Measurements from ENCODE around the gene PRPF38B.
"Not testable (repeated sequence)": the region's sequence is repeated elsewhere in the genome, so short reads cannot be mapped to it uniquely, and the experiment has no call there.

PRPF38B gene

GRCh38 chr1:108664481-108664880 is 27.6 kb upstream of the PRPF38B start:
- Histone ChIP-seq H3K36me3 (ENCODE audit: control insufficient read depth, insufficient read depth, low read length) (no peaks in the 10 kb centered on the region), H3K27ac (ENCODE audit: low read depth, low read length) (no peak overlapping the region), H3K9ac (ENCODE audit: low read length) (no peak overlapping the region), H3K27me3 (ENCODE audit: control insufficient read depth, insufficient read depth, low read length) (no peaks in the 10 kb centered on the region), H3K4me1 (ENCODE audit: control insufficient read depth, insufficient read depth, low read length) (no peaks in the 10 kb centered on the region), H3K4me3 (ENCODE audit: low read length) (no peak overlapping the region)

DNA sequence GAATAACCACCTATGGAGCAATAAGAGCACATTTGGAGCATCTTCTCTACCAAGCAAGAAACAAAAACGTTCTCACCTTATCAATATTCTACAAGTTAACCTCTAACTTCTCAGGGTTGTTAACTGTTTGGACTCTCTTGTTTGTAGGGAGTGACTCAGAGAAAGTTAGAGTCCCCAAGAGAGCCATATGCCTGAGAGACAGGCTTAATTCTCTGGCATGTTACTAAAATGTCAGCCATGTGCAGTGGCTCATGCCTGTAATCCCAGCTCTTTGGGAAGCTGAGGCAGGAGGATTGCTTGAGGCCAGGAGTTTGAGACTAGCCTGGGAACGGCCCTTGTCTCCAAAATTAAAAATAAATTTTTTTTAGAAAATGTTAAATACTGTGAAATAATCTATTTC is 27.0 kb upstream of the PRPF38B start:
- Histone ChIP-seq H3K4me1 (ENCODE audit: control insufficient read depth, insufficient read depth, low read length) (no peaks in the 10 kb centered on the region), H3K27me3 (ENCODE audit: control insufficient read depth, insufficient read depth, low read length) (no peaks in the 10 kb centered on the region), H3K9ac (ENCODE audit: low read length) (no peak overlapping the region), H3K36me3 (ENCODE audit: control insufficient read depth, insufficient read depth, low read length) (no peaks in the 10 kb centered on the region), H3K4me3 (ENCODE audit: low read length) (no peak overlapping the region), H3K27ac (ENCODE audit: low read depth, low read length) (no peak overlapping the region)

GRCh38 chr1:108665771-108666170 is 26.3 kb upstream of the PRPF38B start:
- no peaks in the 10 kb centered on the region for H3K27me3 ChIP-seq (ENCODE audit: control insufficient read depth, insufficient read depth, low read length)
- no peaks in the 10 kb centered on the region for H3K36me3 ChIP-seq (ENCODE audit: control insufficient read depth, insufficient read depth, low read length)
- H3K9ac ChIP-seq (ENCODE audit: low read length), result no peak overlapping the region
- no peak overlapping the region for H3K27ac ChIP-seq (ENCODE audit: low read depth, low read length)
- H3K4me3 ChIP-seq (ENCODE audit: low read length), result no peak overlapping the region
- H3K4me1 ChIP-seq (ENCODE audit: control insufficient read depth, insufficient read depth, low read length), result no peaks in the 10 kb centered on the region

DNA sequence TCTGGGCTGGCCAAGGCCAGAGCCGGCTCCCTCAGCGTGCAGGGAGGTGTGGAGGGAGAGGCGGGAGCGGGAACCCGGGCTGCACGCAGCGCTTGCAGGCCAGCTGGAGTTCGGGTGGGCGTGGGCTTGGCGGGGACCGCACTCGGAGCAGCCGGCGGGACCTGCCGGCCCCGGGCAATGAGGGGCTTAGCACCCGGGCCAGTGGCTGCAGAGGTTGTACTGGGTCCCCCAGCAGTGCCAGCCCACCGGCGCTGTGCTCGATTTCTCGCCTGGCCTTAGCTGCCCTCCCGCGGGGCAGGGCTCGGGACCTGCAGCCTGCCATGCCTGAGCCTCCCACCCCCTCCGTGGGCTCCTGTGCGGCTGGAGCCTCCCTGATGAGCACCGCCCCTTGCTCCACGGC is 24.7 kb upstream of the PRPF38B start:
- H3K9ac ChIP-seq (ENCODE audit: low read length); H3K36me3 ChIP-seq (ENCODE audit: control insufficient read depth, insufficient read depth, low read length); H3K4me1 ChIP-seq (ENCODE audit: control insufficient read depth, insufficient read depth, low read length); H3K27me3 ChIP-seq (ENCODE audit: control insufficient read depth, insufficient read depth, low read length); H3K27ac ChIP-seq (ENCODE audit: low read depth, low read length); H3K4me3 ChIP-seq (ENCODE audit: low read length): not testable (repeated sequence)

DNA sequence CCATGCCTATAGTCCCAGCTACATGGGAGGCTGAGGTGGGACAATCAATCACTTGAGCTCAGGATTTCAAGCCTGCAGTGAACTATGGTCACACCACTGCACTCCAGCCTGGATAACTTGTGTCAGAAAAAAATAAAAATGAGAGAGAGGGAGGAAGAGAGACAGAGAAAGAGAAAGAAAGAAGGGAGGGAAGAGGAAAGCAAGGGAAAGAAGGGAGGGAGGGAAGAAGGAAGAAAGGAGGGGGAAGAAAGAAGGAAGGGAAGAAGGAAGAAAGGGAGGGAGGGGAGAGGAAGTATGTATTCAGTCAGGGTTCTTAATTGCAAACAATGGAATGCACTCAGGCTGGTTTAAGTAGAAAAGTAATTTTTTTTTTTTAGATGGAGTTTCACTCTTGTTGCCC is 23.3 kb upstream of the PRPF38B start:
- no peak overlapping the region for H3K4me3 ChIP-seq (ENCODE audit: low read length)
- no peak overlapping the region for H3K9ac ChIP-seq (ENCODE audit: low read length)
- no peaks in the 10 kb centered on the region for H3K4me1 ChIP-seq (ENCODE audit: control insufficient read depth, insufficient read depth, low read length)
- H3K27ac ChIP-seq (ENCODE audit: low read depth, low read length), result no peak overlapping the region
- no peaks in the 10 kb centered on the region for H3K27me3 ChIP-seq (ENCODE audit: control insufficient read depth, insufficient read depth, low read length)
- no peaks in the 10 kb centered on the region for H3K36me3 ChIP-seq (ENCODE audit: control insufficient read depth, insufficient read depth, low read length)

- H3K9ac ChIP-seq (ENCODE audit: low read length), result no peak overlapping the region
- H3K4me1 ChIP-seq (ENCODE audit: control insufficient read depth, insufficient read depth, low read length), result no peaks in the 10 kb centered on the region
- H3K27ac ChIP-seq (ENCODE audit: low read depth, low read length), result no peak overlapping the region
- no peak overlapping the region for H3K4me3 ChIP-seq (ENCODE audit: low read length)
- no peaks in the 10 kb centered on the region for H3K27me3 ChIP-seq (ENCODE audit: control insufficient read depth, insufficient read depth, low read length)
- no peaks in the 10 kb centered on the region for H3K36me3 ChIP-seq (ENCODE audit: control insufficient read depth, insufficient read depth, low read length)
Observed at GRCh38 chr1:108669679-108670078, 22.4 kb upstream of the PRPF38B start.

DNA sequence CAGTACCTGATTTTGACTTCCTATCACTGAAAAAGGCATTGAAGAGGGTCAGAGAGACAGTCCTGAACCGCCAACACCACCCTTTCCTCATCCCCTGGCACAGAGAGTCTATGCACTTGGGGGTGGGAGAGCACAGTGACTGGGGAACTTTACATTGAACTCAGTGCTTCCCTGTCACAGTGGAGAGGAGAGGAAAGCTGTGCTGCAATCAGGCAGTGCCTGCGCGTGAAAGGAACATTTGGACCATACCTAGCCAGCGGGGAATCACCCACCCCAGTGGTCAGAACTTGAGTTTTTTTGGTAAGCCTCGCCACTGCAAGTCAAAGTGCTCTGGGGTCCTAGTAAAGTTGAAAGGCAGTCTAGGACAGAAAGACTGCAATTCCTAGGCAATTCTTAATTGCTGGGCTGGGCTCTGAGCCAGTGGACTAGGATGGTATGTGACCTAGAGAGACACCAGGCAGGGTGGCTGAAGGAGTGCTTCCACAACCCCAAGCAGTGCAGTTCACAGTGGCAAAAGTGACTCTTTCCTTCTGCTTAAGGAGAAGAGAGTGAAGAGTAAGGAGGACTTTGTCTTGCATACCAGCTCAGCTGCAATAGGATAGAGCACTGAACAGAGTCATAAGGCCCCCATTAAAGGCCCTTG is 21.9 kb upstream of the PRPF38B start:
- Histone ChIP-seq H3K36me3 (ENCODE audit: control insufficient read depth, insufficient read depth, low read length) (no peaks in the 10 kb centered on the region), H3K4me1 (ENCODE audit: control insufficient read depth, insufficient read depth, low read length) (no peaks in the 10 kb centered on the region), H3K27ac (ENCODE audit: low read depth, low read length) (no peak overlapping the region), H3K27me3 (ENCODE audit: control insufficient read depth, insufficient read depth, low read length) (no peaks in the 10 kb centered on the region), H3K9ac (ENCODE audit: low read length) (no peak overlapping the region), H3K4me3 (ENCODE audit: low read length) (no peak overlapping the region)

- Histone ChIP-seq H3K9ac (ENCODE audit: low read length) (no peak overlapping the region), H3K4me3 (ENCODE audit: low read length) (no peak overlapping the region), H3K36me3 (ENCODE audit: control insufficient read depth, insufficient read depth, low read length) (no peaks in the 10 kb centered on the region), H3K27ac (ENCODE audit: low read depth, low read length) (no peak overlapping the region), H3K27me3 (ENCODE audit: control insufficient read depth, insufficient read depth, low read length) (no peaks in the 10 kb centered on the region), H3K4me1 (ENCODE audit: control insufficient read depth, insufficient read depth, low read length) (no peaks in the 10 kb centered on the region)
Observed at GRCh38 chr1:108671143-108671542, 21.0 kb upstream of the PRPF38B start.

DNA sequence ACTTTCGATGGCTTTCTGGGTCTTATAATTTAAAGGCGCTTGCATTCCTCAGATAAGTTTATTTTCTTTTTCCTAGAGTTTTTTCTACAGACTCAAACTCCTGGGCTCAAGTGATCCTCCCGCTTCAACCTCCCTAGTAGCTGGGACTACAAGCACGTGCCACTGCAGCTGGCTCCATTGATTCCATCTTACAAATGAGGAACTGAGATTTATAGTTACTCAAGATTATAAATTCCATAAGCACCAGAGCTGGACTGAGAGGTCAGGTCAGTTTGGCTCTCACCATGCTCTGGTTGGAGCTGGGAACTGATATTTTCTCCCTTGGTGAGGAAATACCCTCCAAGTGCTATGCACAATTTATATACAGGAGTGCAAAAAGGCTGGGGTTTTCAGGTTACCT is 13.4 kb upstream of the PRPF38B start:
- H3K4me3 ChIP-seq (ENCODE audit: low read length), result no peak overlapping the region
- no peak overlapping the region for H3K9ac ChIP-seq (ENCODE audit: low read length)
- no peak overlapping the region for H3K27ac ChIP-seq (ENCODE audit: low read depth, low read length)
- H3K4me1 ChIP-seq (ENCODE audit: control insufficient read depth, insufficient read depth, low read length), result no peaks in the 10 kb centered on the region
- no peaks in the 10 kb centered on the region for H3K36me3 ChIP-seq (ENCODE audit: control insufficient read depth, insufficient read depth, low read length)
- no peaks in the 10 kb centered on the region for H3K27me3 ChIP-seq (ENCODE audit: control insufficient read depth, insufficient read depth, low read length)

DNA sequence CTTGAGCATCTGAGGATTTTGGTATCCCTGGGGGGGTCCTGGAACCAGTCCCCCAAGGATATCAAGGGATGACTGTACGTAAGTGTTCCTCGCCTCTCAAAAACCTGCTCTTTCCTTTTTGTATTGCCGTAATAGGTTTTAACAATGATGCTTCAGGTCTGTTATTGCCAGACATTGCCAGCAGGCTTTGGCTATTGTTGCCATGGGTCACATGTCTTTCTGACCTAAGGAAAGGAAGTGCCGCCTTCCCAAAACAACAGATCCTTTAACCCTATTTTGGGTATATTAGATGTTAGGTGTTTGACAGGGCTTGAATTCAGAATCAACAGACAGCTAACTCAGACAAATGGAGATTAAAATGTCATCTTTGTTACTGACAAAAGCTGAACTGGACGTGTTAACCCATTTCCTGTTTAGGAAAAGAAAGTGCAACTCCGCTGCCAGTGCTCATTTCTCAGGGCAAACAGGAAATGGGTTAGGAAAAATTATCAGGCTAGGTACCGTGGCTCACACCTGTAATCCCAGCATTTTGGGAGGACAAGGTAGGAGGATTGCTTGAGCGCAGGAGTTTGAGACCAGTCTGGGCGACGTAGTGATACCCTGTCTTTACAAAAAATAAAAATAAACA is 12.4 kb upstream of the PRPF38B start:
- Histone ChIP-seq H3K4me1 (ENCODE audit: control insufficient read depth, insufficient read depth, low read length) (no peaks in the 10 kb centered on the region), H3K9ac (ENCODE audit: low read length) (no peak overlapping the region), H3K4me3 (ENCODE audit: low read length) (no peak overlapping the region), H3K27ac (ENCODE audit: low read depth, low read length) (no peak overlapping the region), H3K27me3 (ENCODE audit: control insufficient read depth, insufficient read depth, low read length) (no peaks in the 10 kb centered on the region), H3K36me3 (ENCODE audit: control insufficient read depth, insufficient read depth, low read length) (no peaks in the 10 kb centered on the region)

DNA sequence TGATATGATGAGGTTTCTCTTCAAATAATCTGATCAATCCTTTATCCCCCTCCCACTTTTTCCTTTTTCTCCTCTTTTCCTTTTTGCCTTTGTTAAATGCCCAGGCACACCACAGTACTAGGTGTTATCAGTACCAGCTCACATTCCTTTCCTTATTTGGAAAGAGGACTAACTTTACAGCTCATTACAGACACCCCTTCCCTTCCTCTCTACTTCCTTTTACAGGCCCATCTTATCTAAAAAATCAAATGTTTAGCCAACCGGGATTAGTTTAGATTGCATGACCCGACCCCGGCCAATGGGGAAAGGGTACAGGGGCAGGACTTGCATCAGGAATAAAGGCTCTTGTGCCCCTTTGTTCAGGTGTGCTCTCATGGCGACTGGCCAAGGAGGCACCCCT is 10.4 kb upstream of the PRPF38B start:
- H3K27ac ChIP-seq (ENCODE audit: low read depth, low read length); H3K36me3 ChIP-seq (ENCODE audit: control insufficient read depth, insufficient read depth, low read length); H3K27me3 ChIP-seq (ENCODE audit: control insufficient read depth, insufficient read depth, low read length); H3K4me1 ChIP-seq (ENCODE audit: control insufficient read depth, insufficient read depth, low read length); H3K9ac ChIP-seq (ENCODE audit: low read length); H3K4me3 ChIP-seq (ENCODE audit: low read length): not testable (repeated sequence)

DNA sequence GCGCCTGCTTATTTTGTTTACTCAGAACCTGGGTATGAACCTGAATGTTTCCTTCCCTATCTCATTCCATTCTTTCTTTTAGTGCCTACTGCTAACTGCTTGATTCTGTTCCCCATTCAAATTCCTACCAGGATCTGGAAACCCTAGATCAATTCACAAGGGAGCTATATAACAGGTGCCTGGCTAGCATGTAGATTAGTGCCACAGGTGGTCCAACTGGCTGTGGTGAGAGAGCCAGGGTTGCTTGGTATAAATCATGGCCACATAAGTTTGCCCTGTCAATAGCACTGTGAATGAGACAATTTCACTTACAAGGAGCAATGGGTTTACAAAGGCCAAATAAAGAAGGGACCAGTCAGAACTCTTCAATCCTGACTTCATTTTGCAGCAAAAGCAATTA is 6.6 kb upstream of the PRPF38B start:
- no peak overlapping the region for H3K4me3 ChIP-seq (ENCODE audit: low read length)
- no peak overlapping the region for H3K27ac ChIP-seq (ENCODE audit: low read depth, low read length)
- H3K36me3 ChIP-seq (ENCODE audit: control insufficient read depth, insufficient read depth, low read length), result no peaks in the 10 kb centered on the region
- H3K9ac ChIP-seq (ENCODE audit: low read length), result no peak overlapping the region
- H3K27me3 ChIP-seq (ENCODE audit: control insufficient read depth, insufficient read depth, low read length), result no peaks in the 10 kb centered on the region
- H3K4me1 ChIP-seq (ENCODE audit: control insufficient read depth, insufficient read depth, low read length), result no peaks in the 10 kb centered on the region

DNA sequence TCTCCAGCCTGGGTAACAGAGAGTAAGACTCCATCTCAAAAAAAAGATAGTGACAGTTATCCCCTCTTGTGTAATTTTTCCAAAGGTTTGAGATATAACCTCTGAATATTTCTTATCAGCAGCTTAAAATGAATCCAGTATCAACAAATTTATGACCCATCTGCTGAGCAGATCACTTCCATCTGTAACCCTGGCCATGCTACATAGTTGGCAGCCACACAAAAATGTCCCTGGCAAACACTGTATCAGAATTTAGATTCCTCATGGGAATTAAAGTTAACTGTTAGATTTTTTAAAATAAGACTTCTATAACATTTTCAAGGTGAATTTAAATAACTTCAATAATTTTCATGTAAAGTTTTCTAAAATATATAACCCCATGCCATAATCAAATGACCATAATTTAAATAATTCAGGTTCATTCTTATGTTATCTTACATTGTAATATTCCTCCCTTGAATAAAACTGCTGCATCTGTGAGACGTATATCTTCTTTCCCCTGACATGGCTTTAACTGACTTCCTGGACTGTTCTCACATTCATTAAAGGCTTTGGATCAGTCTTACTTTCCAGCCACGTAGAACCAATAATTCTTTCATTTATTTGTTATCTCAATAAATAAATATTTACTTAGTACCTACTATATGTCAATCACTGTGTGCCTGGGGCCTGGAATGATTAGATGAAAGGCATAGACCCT is 5.3 kb upstream of the PRPF38B start:
- Histone ChIP-seq H3K9ac (ENCODE audit: low read length) (no peak overlapping the region), H3K27me3 (ENCODE audit: control insufficient read depth, insufficient read depth, low read length) (no peaks in the 10 kb centered on the region), H3K4me1 (ENCODE audit: control insufficient read depth, insufficient read depth, low read length) (peaks cover 7% of the 10 kb centered on the region), H3K4me3 (ENCODE audit: low read length) (no peak overlapping the region), H3K36me3 (ENCODE audit: control insufficient read depth, insufficient read depth, low read length) (no peaks in the 10 kb centered on the region), H3K27ac (ENCODE audit: low read depth, low read length) (no peak overlapping the region)

Data from rectal smooth muscle tissue (tissue), 1 donor.